ENCODE data around the gene MYO5B.

- TF ChIP-seq CTCF (IDR thresholded peaks at IDR 0.05): no peak
- TF ChIP-seq ZFX (IDR thresholded peaks at IDR 0.05; ENCODE audit: borderline replicate concordance): no peak
These were observed 300.3 kb downstream of the MYO5B start for GRCh38 chr18:49894517-49895226.

Measured in 22Rv1 (cell line).